HepG2 (cell line): ENCODE results near the gene TLL2. TPM values are rescaled to one million over a fixed set of nuclear protein-coding genes. Genes with fewer than 3 reads are reported as not detected.

ENCODE experiments used
- ATAC-seq: fragments of 200-7000 bp; cut with Tn5 transposase; 3 replicates; pipeline ENCODE4 v1.9.1; 2020; ENCODE audit warnings: mild to moderate bottlenecking, moderate library complexity
- BruUV-seq: library from RNA; stranded (reverse); fragments of 400-500 nt; replicated peaks from 2 replicates; lab custom pipeline; 2021; lab: Mats Ljungman, UMichigan
- CTCF ChIA-PET: fragments of 300-600 bp; formaldehyde crosslinking; extraction: SDS; loops from one replicate; lab custom pipeline; 2021; ENCODE audit warnings: low total read pairs, inconsistent platforms, low intra/inter-chr PET ratio; lab: Yijun Ruan, JAX
- POLR2A ChIA-PET: fragments of 350-600 bp; sonication (Branson Sonifier 250); formaldehyde crosslinking; loops from one replicate; lab custom pipeline; 2020; ENCODE audit warnings: antibody characterized with exemption, inconsistent platforms; lab: Yijun Ruan, JAX
- DNase-seq: peaks from one replicate; pipeline ENCODE4 v3.0.0-alpha.2; 2015; ENCODE audit warnings: low spot score
- FAIRE-seq: peaks from 3 replicates; lab custom pipeline; 2011; peaks lifted over from hg19 to GRCh38; lab: Jason Lieb, UNC
- H2AFZ ChIP-seq: one replicate; pipeline ENCODE4 v1.6.1; 2011; ENCODE audit warnings: low read length, inconsistent platforms
- H3K27ac ChIP-seq: fragments of 300-600 bp; 3 replicates; pipeline ENCODE4 v1.8.0; 2011; ENCODE audit warnings: mixed run types, mild to moderate bottlenecking, mixed read lengths, low read length, inconsistent platforms; ENCODE audit not compliant: insufficient read depth; ENCODE audit errors: extremely low read length
- H3K27me3 ChIP-seq, 2 experiments: fragments of 200-600 bp in 1 of 2; 2 replicates in 1 of 2; 3 replicates in 1 of 2; pipeline versions ENCODE4 v1.6.0 to v1.8.0; 2011; ENCODE audit warnings: low read length in 2 of 2, mild to moderate bottlenecking in 2 of 2, moderate library complexity in 2 of 2, inconsistent platforms in 1 of 2; ENCODE audit not compliant: insufficient read depth in 2 of 2, control insufficient read depth in 1 of 2
- H3K36me3 ChIP-seq, 2 experiments: fragments of 200-600 bp in 1 of 2; replicated peaks in 1 of 2; 2 replicates in 1 of 2; 3 replicates in 1 of 2; pipeline versions ENCODE4 v1.5.1 to v1.8.0; 2011; ENCODE audit warnings: low read length in 2 of 2, inconsistent platforms in 1 of 2; ENCODE audit not compliant: insufficient read depth in 2 of 2, control insufficient read depth in 1 of 2
- H3K4me1 ChIP-seq: 2 replicates; pipeline ENCODE4 v1.5.1; 2012; ENCODE audit warnings: low read length, inconsistent platforms; ENCODE audit not compliant: insufficient read depth
- H3K4me2 ChIP-seq: 2 replicates; pipeline ENCODE4 v1.6.0; 2011; ENCODE audit warnings: low read depth, low read length, inconsistent platforms
- H3K4me3 ChIP-seq, 3 experiments: fragments of 200-600 bp in 1 of 3; sonication (generic), shearing (Covaris generic) in 1 of 3; replicated peaks in 1 of 3; 2 replicates each; pipeline ENCODE4 v1.5.1; 2011 to 2016; ENCODE audit warnings: low read length in 3 of 3, inconsistent platforms in 2 of 3, low read depth in 2 of 3, mild to moderate bottlenecking in 2 of 3, control low read depth in 1 of 3, mixed read lengths in 1 of 3; ENCODE audit not compliant: insufficient read depth in 1 of 3
- H3K79me2 ChIP-seq: one replicate; pipeline ENCODE4 v1.6.1; 2011; ENCODE audit warnings: low read length, inconsistent platforms; ENCODE audit not compliant: insufficient read depth
- H3K9ac ChIP-seq: 2 replicates; pipeline ENCODE4 v1.6.0; 2011; ENCODE audit warnings: mild to moderate bottlenecking, low read depth, low read length, inconsistent platforms; ENCODE audit not compliant: insufficient read depth
- H3K9me3 ChIP-seq: 2 replicates; pipeline ENCODE4 v1.5.1; 2012; ENCODE audit warnings: mild to moderate bottlenecking, low read length
- H4K20me1 ChIP-seq: 2 replicates; pipeline ENCODE4 v1.6.0; 2011; ENCODE audit warnings: inconsistent platforms, mild to moderate bottlenecking, low read length, moderate library complexity; ENCODE audit not compliant: insufficient read depth
- BHLHE40 ChIP-seq: IDR thresholded peaks from 2 replicates; pipeline ENCODE4 v1.6.1; 2011; ENCODE audit warnings: low read length, improper control_type of control experiment
- CAMTA2 ChIP-seq: sonication (generic); formaldehyde crosslinking; IDR thresholded peaks from 2 replicates; pipeline ENCODE4 v1.4.0; 2020; ENCODE audit warnings: mild to moderate bottlenecking, missing genetic modification reagents, borderline replicate concordance
- GTF2F1 ChIP-seq: fragments of 150-350 bp; IDR thresholded peaks from 2 replicates; pipeline ENCODE4 v1.6.1; 2014; ENCODE audit warnings: low read length
- KLF12 ChIP-seq: sonication (generic); formaldehyde crosslinking; IDR thresholded peaks from 2 replicates; pipeline ENCODE4 v1.4.0; 2020; ENCODE audit warnings: missing genetic modification reagents, borderline replicate concordance
- RAD21 ChIP-seq: fragments of 450-650 bp; formaldehyde crosslinking; IDR thresholded peaks from 2 replicates; pipeline ENCODE4 v1.5.0; 2020; ENCODE audit warnings: mild to moderate bottlenecking
- SMAD1 ChIP-seq: sonication (generic); formaldehyde crosslinking; IDR thresholded peaks from 2 replicates; pipeline ENCODE4 v1.4.0; 2020; ENCODE audit warnings: missing genetic modification reagents, low read depth, mild to moderate bottlenecking, borderline replicate concordance
- SYNCRIP ChIP-seq: fragments of 200-400 bp; formaldehyde crosslinking; IDR thresholded peaks from 2 replicates; pipeline ENCODE4 v1.6.1; 2018; ENCODE audit warnings: mild to moderate bottlenecking, low read depth, low read length; ENCODE audit not compliant: insufficient read depth
- ZFP90 ChIP-seq: sonication (generic); formaldehyde crosslinking; IDR thresholded peaks from 2 replicates; pipeline ENCODE4 v1.8.0; 2022; ENCODE audit warnings: missing genetic modification reagents, mild to moderate bottlenecking, inconsistent platforms, borderline replicate concordance
- ZNF331 ChIP-seq: sonication (generic); formaldehyde crosslinking; IDR thresholded peaks from 2 replicates; pipeline ENCODE4 v1.4.0; 2020; ENCODE audit warnings: missing genetic modification reagents
- WGBS: methylation state at CpG from one replicate; pipeline ENCODE4 v1.1.6; 2017; ENCODE audit warnings: low lambda C conversion rate; 5-methylcytosine and 5-hydroxymethylcytosine counted together
- in situ Hi-C: cut with HindIII; loops from 2 replicates; pipeline ENCODE4 v1.10.0; 2017; ENCODE audit warnings: low pct_unique_long_range_greater_than_20kb; ENCODE audit not compliant: extremely low pct_ligation_motif_present
- intact Hi-C: fragments of 100-400 bp; cut with micrococcal nuclease; formaldehyde crosslinking; loops from one replicate; pipeline ENCODE4 v1.10.0; 2022; ENCODE audit not compliant: unreplicated experiment
- polyA plus RNA-seq, 8 experiments: library from polyadenylated mRNA; depleted of rRNA in 3 of 8; stranded (reverse) in 7 of 8; unstranded in 1 of 8; fragments of >200 nt; fragmentation: Illumina TruSeq in 4 of 8; extraction: Trizol in 4 of 8; gene quantifications; 2 replicates each; pipeline versions ENCODE4 v1.2.1 to v1.2.3, GENCODE V29; 2011 to 2016; ENCODE audit warnings: low read depth in 4 of 8, missing spikeins in 1 of 8, mixed read lengths in 1 of 8; ENCODE audit not compliant: insufficient read depth in 1 of 8
- total RNA-seq, 5 experiments: library from RNA; depleted of rRNA; stranded (reverse); fragments of >200 nt; fragmentation: Illumina TruSeq; extraction: Trizol; gene quantifications; 2 replicates each; pipeline ENCODE4 v1.2.3, GENCODE V29; 2016; ENCODE audit warnings: low read depth in 1 of 5
- TF ChIP-seq, protein P1 (sequence below): sonication (generic); formaldehyde crosslinking; IDR thresholded peaks from 2 replicates; pipeline ENCODE4 v1.4.0; 2020; ENCODE audit warnings: missing genetic modification reagents; ENCODE audit errors: not compliant biosample characterization
- TF ChIP-seq, protein P2 (sequence below): sonication (generic); formaldehyde crosslinking; IDR thresholded peaks from 2 replicates; pipeline ENCODE4 v1.5.0; 2020; ENCODE audit warnings: mild to moderate bottlenecking, missing genetic modification reagents, moderate library complexity

The TLL2 gene
- total and polyA plus RNA-seq, 2 of the 13 experiments (the other 11 are each of a cell fraction or from before 2014, with no cell fraction given): 0.09 TPM; not detected in 1

DNA sequence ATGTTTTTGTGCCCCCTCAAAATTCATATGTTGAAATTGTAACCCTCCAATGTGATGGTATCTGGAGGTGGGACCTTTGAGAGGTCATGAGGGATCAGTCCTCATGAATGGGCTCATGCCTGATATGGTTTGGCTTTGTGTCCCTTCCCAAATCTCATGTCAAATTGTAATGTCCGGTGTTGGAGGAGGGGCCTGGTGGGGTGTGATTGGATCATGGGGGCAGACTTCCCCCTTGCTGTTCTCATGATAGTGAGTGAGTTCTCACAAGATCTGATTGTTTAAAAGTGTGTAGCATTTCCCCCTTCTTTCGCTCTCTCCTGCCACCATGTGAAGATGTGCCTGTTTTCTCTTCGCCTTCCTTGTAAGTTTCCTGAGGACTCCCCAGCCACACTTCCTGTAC, 53.4 kb downstream of the TLL2 start:
- H3K36me3 ChIP-seq: no peaks in the 10 kb centered on the region
- DNase-seq (no peak), FAIRE-seq (no peak), ATAC-seq (no peak)
- ChIA-PET POLR2A (no interaction called here), CTCF (no interaction called here)
- no TSS peak for BruUV-seq
- H3K9ac ChIP-seq: no peak overlapping the region
- no peaks in the 10 kb centered on the region for H3K79me2 ChIP-seq
- H3K27me3 ChIP-seq: peaks cover 0 to 29% of the 10 kb centered on the region in 2 experiments; a peak in 1 of 5 replicates
- H3K27ac ChIP-seq: no peak overlapping the region
- H3K4me2 ChIP-seq: no peak overlapping the region
- H4K20me1 ChIP-seq: no peaks in the 10 kb centered on the region
- TF ChIP-seq ZFP90 (CRISPR knock-in tag) (no peak), CAMTA2 (CRISPR knock-in tag) (no peak)
- no peaks in the 10 kb centered on the region for H3K4me1 ChIP-seq
- intact Hi-C loops: no loop called here
- H2AFZ ChIP-seq: no peak overlapping the region
- no peak overlapping the region for H3K4me3 ChIP-seq
- 73% methylated on average over 3 of the region's 3 CpGs for WGBS
- in situ Hi-C loops: no loop called here
- no peaks in the 10 kb centered on the region for H3K9me3 ChIP-seq

DNA sequence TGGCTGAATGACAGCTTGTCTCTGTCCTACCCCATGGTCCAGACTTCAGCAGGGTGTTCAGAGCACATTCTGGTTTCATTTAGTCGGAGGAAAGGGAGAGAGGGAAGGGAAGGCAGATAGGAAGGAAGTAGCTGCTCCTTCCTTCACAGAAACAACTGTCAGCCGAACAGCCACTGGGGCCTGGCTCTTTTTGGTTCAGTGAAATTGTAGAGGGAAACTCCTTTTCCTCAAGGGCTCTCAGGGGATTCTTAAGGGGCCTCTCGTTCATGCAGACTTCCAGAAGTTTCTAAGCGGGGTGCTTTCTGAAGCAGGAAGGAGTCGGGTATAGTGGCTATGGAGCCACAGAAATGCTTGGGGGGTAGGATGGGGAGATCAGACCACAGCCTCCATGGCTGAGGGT, 56.4 kb downstream of the TLL2 start:
- no peak for FAIRE-seq
- Histone ChIP-seq H3K9ac (no peak overlapping the region), H3K27me3 (peaks cover 0 to 15% of the 10 kb centered on the region in 2 experiments; a peak in 1 of 5 replicates), H4K20me1 (no peaks in the 10 kb centered on the region), H3K4me1 (no peaks in the 10 kb centered on the region), H3K4me3 (no peak overlapping the region), H3K9me3 (no peaks in the 10 kb centered on the region), H3K36me3 (no peaks in the 10 kb centered on the region), H3K79me2 (no peaks in the 10 kb centered on the region), H2AFZ (no peak overlapping the region), H3K27ac (no peak overlapping the region)
- WGBS: 25% methylated on average over 5 of the region's 5 CpGs
- CTCF ChIA-PET: no interaction called here
- in situ Hi-C loops: no loop called here
- POLR2A ChIA-PET: no interaction called here
- intact Hi-C loops: no loop called here
- TF ChIP-seq BHLHE40: no peak
- TF ChIP-seq, protein P1, sequence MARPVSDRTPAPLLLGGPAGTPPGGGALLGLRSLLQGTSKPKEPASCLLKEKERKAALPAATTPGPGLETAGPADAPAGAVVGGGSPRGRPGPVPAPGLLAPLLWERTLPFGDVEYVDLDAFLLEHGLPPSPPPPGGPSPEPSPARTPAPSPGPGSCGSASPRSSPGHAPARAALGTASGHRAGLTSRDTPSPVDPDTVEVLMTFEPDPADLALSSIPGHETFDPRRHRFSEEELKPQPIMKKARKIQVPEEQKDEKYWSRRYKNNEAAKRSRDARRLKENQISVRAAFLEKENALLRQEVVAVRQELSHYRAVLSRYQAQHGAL (CRISPR knock-in tag): no peak
- no peak for TF ChIP-seq GTF2F1
- TF ChIP-seq, protein P2, sequence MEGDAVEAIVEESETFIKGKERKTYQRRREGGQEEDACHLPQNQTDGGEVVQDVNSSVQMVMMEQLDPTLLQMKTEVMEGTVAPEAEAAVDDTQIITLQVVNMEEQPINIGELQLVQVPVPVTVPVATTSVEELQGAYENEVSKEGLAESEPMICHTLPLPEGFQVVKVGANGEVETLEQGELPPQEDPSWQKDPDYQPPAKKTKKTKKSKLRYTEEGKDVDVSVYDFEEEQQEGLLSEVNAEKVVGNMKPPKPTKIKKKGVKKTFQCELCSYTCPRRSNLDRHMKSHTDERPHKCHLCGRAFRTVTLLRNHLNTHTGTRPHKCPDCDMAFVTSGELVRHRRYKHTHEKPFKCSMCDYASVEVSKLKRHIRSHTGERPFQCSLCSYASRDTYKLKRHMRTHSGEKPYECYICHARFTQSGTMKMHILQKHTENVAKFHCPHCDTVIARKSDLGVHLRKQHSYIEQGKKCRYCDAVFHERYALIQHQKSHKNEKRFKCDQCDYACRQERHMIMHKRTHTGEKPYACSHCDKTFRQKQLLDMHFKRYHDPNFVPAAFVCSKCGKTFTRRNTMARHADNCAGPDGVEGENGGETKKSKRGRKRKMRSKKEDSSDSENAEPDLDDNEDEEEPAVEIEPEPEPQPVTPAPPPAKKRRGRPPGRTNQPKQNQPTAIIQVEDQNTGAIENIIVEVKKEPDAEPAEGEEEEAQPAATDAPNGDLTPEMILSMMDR: no peak
- no peak for TF ChIP-seq RAD21
- TF ChIP-seq KLF12 (CRISPR knock-in tag): no peak
- TF ChIP-seq SMAD1: no peak
- TF ChIP-seq SYNCRIP: no peak
- TF ChIP-seq ZNF331 (CRISPR knock-in tag): no peak
- TF ChIP-seq, all 625 proteins: peak for 0
- no TSS peak for BruUV-seq
- H3K4me2 ChIP-seq: no peak overlapping the region
- no peak for DNase-seq
- ATAC-seq: no peak
